GM19023 (cell line): ENCODE results near the gene PWWP2B.

Source experiments
- ATAC-seq: cut with Tn5 transposase; IDR thresholded peaks from one replicate; pipeline ENCODE4 v1.9.1; 2021; ENCODE audit warnings: mild to moderate bottlenecking, moderate library complexity; ENCODE audit not compliant: unreplicated experiment

Gene PWWP2B

DNA sequence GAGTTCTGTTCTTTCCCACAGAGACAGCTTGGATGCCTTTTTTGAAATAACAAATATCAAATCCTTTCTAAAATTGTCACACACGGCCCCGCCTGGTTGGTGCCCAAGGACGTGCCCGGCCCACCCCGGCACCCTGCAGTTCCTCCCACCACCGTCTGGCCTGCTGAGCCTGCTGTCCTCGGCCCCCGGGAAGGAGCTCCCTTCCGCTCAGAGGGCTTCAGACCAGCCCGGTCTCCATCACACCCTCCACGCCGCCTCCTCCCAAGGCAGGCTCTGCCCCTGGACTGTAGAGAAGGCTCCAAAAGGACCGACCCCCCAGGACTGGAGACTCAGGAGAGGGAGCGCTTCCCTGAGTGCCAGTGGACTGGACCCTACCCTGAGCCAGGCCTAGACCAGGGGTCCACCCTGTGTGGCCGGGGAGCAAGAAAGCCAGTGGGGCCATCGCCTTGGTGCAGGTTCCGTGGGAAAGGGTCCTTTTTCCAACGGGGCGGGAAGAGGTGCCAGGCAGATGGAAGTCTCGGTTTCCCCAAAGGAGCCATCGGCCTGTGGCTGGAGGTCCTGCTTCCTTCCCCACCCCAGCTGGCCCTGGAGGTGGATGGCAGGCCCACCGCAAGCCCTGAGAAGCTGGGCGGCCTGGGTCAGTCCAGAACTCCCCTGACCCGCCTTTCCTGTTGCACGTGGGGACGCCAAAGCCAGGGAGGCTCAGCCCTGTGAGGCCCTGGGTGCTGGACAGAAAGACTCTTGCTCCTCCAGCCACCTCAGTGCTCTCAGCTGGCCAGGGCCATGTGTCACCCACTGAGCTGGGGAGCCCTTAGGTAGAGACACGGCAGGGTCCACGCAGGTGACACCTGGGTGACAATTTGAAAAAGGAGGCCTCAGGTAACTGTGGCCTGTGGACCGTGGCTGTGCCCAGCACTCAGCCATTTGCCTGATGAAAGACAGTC, 69.8 kb downstream of the PWWP2B start:
- no peak for ATAC-seq
